KMS-11 (cell line): ENCODE data around the gene GSDMA.

Experiments used
- H2AFZ ChIP-seq: fragments of 200-600 bp; sonication (generic); 2 replicates; pipeline ENCODE4 v1.6.1; 2016; ENCODE audit warnings: antibody characterized with exemption, mixed run types, low read depth
- H3K27ac ChIP-seq: fragments of 200-600 bp; sonication (generic); 2 replicates; pipeline ENCODE4 v1.6.1; 2016; ENCODE audit warnings: mild to moderate bottlenecking, mixed run types
- H3K27me3 ChIP-seq: fragments of 200-600 bp; sonication (generic); 2 replicates; pipeline ENCODE4 v1.6.1; 2017; ENCODE audit warnings: mild to moderate bottlenecking, low read depth, mixed run types, moderate library complexity; ENCODE audit not compliant: insufficient read depth
- H3K36me3 ChIP-seq: fragments of 200-600 bp; sonication (generic); 2 replicates; pipeline ENCODE4 v1.6.1; 2017; ENCODE audit warnings: mild to moderate bottlenecking, mixed run types; ENCODE audit not compliant: insufficient read depth
- H3K4me1 ChIP-seq: fragments of 200-600 bp; sonication (generic); 2 replicates; pipeline ENCODE4 v1.6.1; 2016; ENCODE audit warnings: mild to moderate bottlenecking, low read depth, mixed run types; ENCODE audit not compliant: poor library complexity, severe bottlenecking
- H3K4me2 ChIP-seq: fragments of 200-600 bp; sonication (generic); 2 replicates; pipeline ENCODE4 v1.7.0; 2016; ENCODE audit warnings: mild to moderate bottlenecking, mixed run types
- H3K4me3 ChIP-seq: fragments of 200-600 bp; sonication (generic); IDR thresholded peaks from 2 replicates; pipeline ENCODE4 v1.6.1; 2017; ENCODE audit warnings: low read depth, low read length, mixed read lengths; ENCODE audit not compliant: insufficient read depth
- H3K79me2 ChIP-seq: fragments of 200-600 bp; sonication (generic); 2 replicates; pipeline ENCODE4 v1.6.1; 2016; ENCODE audit warnings: low read depth, mixed run types; ENCODE audit not compliant: insufficient read depth
- H3K9ac ChIP-seq: fragments of 200-600 bp; sonication (generic); 2 replicates; pipeline ENCODE4 v1.6.1; 2016; ENCODE audit warnings: mild to moderate bottlenecking, mixed run types
- H4K20me1 ChIP-seq: fragments of 200-600 bp; sonication (generic); 2 replicates; pipeline ENCODE4 v1.6.1; 2016; ENCODE audit warnings: mild to moderate bottlenecking, mixed run types; ENCODE audit not compliant: insufficient read depth
- CTCF ChIP-seq: fragments of 200-600 bp; sonication (generic); conservative IDR thresholded peaks from 2 replicates; pipeline ENCODE4 v1.6.1; 2017; ENCODE audit warnings: low read depth, mild to moderate bottlenecking, antibody characterized with exemption, low read length, moderate library complexity, mixed read lengths

The GSDMA gene

GRCh38 chr17:39935909-39936308 is 26.9 kb upstream of the GSDMA start:
- no peak for TF ChIP-seq CTCF
- Histone ChIP-seq H3K4me3 (no peak overlapping the region), H3K4me1 (peaks cover 67% of the 10 kb centered on the region), H3K79me2 (no peaks in the 10 kb centered on the region; the same call in 1 of the 2 replicates), H3K27ac (no peak overlapping the region), H3K36me3 (no peaks in the 10 kb centered on the region), H3K4me2 (no peak overlapping the region), H3K9ac (no peak overlapping the region), H4K20me1 (no peaks in the 10 kb centered on the region), H2AFZ (no peak overlapping the region), H3K27me3 (no peaks in the 10 kb centered on the region)

- Histone ChIP-seq H3K36me3 (no peaks in the 10 kb centered on the region), H3K79me2 (no peaks in the 10 kb centered on the region), H2AFZ (peak overlapping the region; percentile 28), H3K4me1 (peaks cover 75% of the 10 kb centered on the region), H3K27ac (peak overlapping the region; percentile 94), H3K4me2 (peak overlapping the region; percentile 81), H3K9ac (peak overlapping the region; percentile 85), H4K20me1 (no peaks in the 10 kb centered on the region), H3K27me3 (no peaks in the 10 kb centered on the region), H3K4me3 (no peak overlapping the region)
- TF ChIP-seq CTCF = no peak
Measured at GRCh38 chr17:39937447-39937846, 25.4 kb upstream of the GSDMA start.

- Histone ChIP-seq H2AFZ (peak overlapping the region; percentile 28), H3K79me2 (no peaks in the 10 kb centered on the region), H3K27me3 (no peaks in the 10 kb centered on the region), H3K27ac (peak overlapping the region; percentile 94), H4K20me1 (no peaks in the 10 kb centered on the region), H3K9ac (peak overlapping the region; percentile 85), H3K4me2 (peak overlapping the region; percentile 81), H3K36me3 (no peaks in the 10 kb centered on the region), H3K4me1 (peaks cover 76% of the 10 kb centered on the region), H3K4me3 (no peak overlapping the region)
- 0 out of 2 replicates have a peak, but pooled peaks have one; percentile 33 for TF ChIP-seq CTCF
Measured at GRCh38 chr17:39938140-39938869, 24.5 kb upstream of the GSDMA start.

GRCh38 chr17:39939106-39939505 is 23.7 kb upstream of the GSDMA start:
- H4K20me1 ChIP-seq = no peaks in the 10 kb centered on the region
- H3K4me1 ChIP-seq = peaks cover 70% of the 10 kb centered on the region
- TF ChIP-seq CTCF = no peak
- peak overlapping the region; percentile 94 for H3K27ac ChIP-seq
- peak overlapping the region; percentile 5; the same call in 1 of the 2 replicates for H2AFZ ChIP-seq
- H3K79me2 ChIP-seq = no peaks in the 10 kb centered on the region
- H3K36me3 ChIP-seq = no peaks in the 10 kb centered on the region
- H3K27me3 ChIP-seq = no peaks in the 10 kb centered on the region
- H3K4me3 ChIP-seq = no peak overlapping the region
- peak overlapping the region; percentile 85; the same call in 1 of the 2 replicates for H3K9ac ChIP-seq
- H3K4me2 ChIP-seq = peak overlapping the region; percentile 81
